Activated CD8-positive, alpha-beta memory T cell treated with anti-CD3 and anti-CD28 coated beads, Interleukin-2, amount 10 ng/mL, durations not matched to agents 7 days and 5 days (primary cell): ENCODE results near the gene MAPK11. TPM values are rescaled to one million over a fixed set of nuclear protein-coding genes. Genes with fewer than 3 reads are reported as not detected.

ENCODE experiments used
- ATAC-seq: fragments of 150-1000 bp; cut with Tn5 transposase; one replicate; pipeline ENCODE4 v1.10.0; 2021; ENCODE audit warnings: moderate library complexity
- CTCF ChIA-PET: fragments of 350-600 bp; sonication (Branson Sonifier 250); formaldehyde crosslinking; loops from one replicate; lab custom pipeline; 2021; ENCODE audit warnings: antibody characterized with exemption; lab: Charles Lee
- DNase-seq: peaks from one replicate; pipeline ENCODE4 v3.0.0-alpha.2; 2020
- H3K27ac Mint-ChIP-seq: one replicate; pipeline ENCODE4 v1.8.0; 2021; ENCODE audit warnings: mild to moderate bottlenecking, mixed read lengths
- H3K27me3 Mint-ChIP-seq: one replicate; pipeline ENCODE4 v1.8.0; 2021; ENCODE audit warnings: mixed read lengths
- H3K36me3 Mint-ChIP-seq: one replicate; pipeline ENCODE4 v1.8.0; 2021; ENCODE audit warnings: mild to moderate bottlenecking, mixed read lengths
- H3K4me1 Mint-ChIP-seq: one replicate; pipeline ENCODE4 v1.8.0; 2021; ENCODE audit warnings: mixed read lengths
- H3K4me3 Mint-ChIP-seq: one replicate; pipeline ENCODE4 v1.8.0; 2021; ENCODE audit warnings: mild to moderate bottlenecking, moderate library complexity, mixed read lengths
- H3K9me3 Mint-ChIP-seq: one replicate; pipeline ENCODE4 v1.8.0; 2022; ENCODE audit warnings: low read depth, mixed read lengths
- total RNA-seq, 2 experiments: library from RNA; stranded (reverse); gene quantifications; one replicate each; pipeline ENCODE4 v1.2.3, GENCODE V29; 2021

Gene MAPK11
- total RNA-seq, 2 experiments from 2014 or later: 16.5 to 18.5 TPM

- Mint-ChIP-seq H3K27me3 (no peaks in the 10 kb centered on the region), H3K4me1 (peaks cover 18% of the 10 kb centered on the region)
Observed at GRCh38 chr22:50313021-50313420, 42.8 kb upstream of the MAPK11 start.

GRCh38 chr22:50312371-50312770 is 42.2 kb upstream of the MAPK11 start:
- no peak overlapping the region for H3K27ac Mint-ChIP-seq
- no peaks in the 10 kb centered on the region for H3K9me3 Mint-ChIP-seq
- no peaks in the 10 kb centered on the region for H3K27me3 Mint-ChIP-seq
- peaks cover 18% of the 10 kb centered on the region for H3K4me1 Mint-ChIP-seq
- H3K4me3 Mint-ChIP-seq: no peak overlapping the region
- DNase-seq (no peak), ATAC-seq (no peak)
- no peaks in the 10 kb centered on the region for H3K36me3 Mint-ChIP-seq
- CTCF ChIA-PET: no interaction called here

More at GRCh38 chr22:50313021-50313420, 42.8 kb upstream of the MAPK11 start:
- ATAC-seq: no peak
- Mint-ChIP-seq H3K9me3 (no peaks in the 10 kb centered on the region), H3K27ac (no peak overlapping the region), H3K36me3 (no peaks in the 10 kb centered on the region), H3K4me3 (no peak overlapping the region)
- CTCF ChIA-PET: interaction anchor here (1.5 to 2.0 kb wide), 3 partner anchors 9 to 45 kb away, joined by 3 to 13 read pairs (median 6); no protein-coding TSS in a partner anchor
- DNase-seq: no peak

- no peak for DNase-seq
Observed at GRCh38 chr22:50311606-50312351, 41.6 kb upstream of the MAPK11 start.

GRCh38 chr22:50310949-50311444 is 40.8 kb upstream of the MAPK11 start:
- no peaks in the 10 kb centered on the region for H3K36me3 Mint-ChIP-seq
- CTCF ChIA-PET: no interaction called here
- no peaks in the 10 kb centered on the region for H3K9me3 Mint-ChIP-seq
- H3K27me3 Mint-ChIP-seq: peaks cover 4% of the 10 kb centered on the region
- no peak for ATAC-seq
- H3K4me3 Mint-ChIP-seq: no peak overlapping the region
- H3K4me1 Mint-ChIP-seq: peaks cover 22% of the 10 kb centered on the region
- DNase-seq: no peak
- H3K27ac Mint-ChIP-seq: no peak overlapping the region

More at GRCh38 chr22:50311606-50312351, 41.6 kb upstream of the MAPK11 start:
- Mint-ChIP-seq H3K27ac (no peak overlapping the region), H3K27me3 (no peaks in the 10 kb centered on the region), H3K36me3 (no peaks in the 10 kb centered on the region), H3K9me3 (no peaks in the 10 kb centered on the region), H3K4me3 (no peak overlapping the region), H3K4me1 (peaks cover 18% of the 10 kb centered on the region)
- ATAC-seq: no peak
- CTCF ChIA-PET: no interaction called here

- no peaks in the 10 kb centered on the region for H3K9me3 Mint-ChIP-seq
- no peak overlapping the region for H3K4me3 Mint-ChIP-seq
Observed at GRCh38 chr22:50310031-50310722, 40.0 kb upstream of the MAPK11 start.

GRCh38 chr22:50309601-50309991 is 39.4 kb upstream of the MAPK11 start:
- Mint-ChIP-seq H3K4me3 (no peak overlapping the region), H3K27me3 (peaks cover 6% of the 10 kb centered on the region), H3K9me3 (no peaks in the 10 kb centered on the region), H3K4me1 (peaks cover 18% of the 10 kb centered on the region), H3K27ac (no peak overlapping the region), H3K36me3 (no peaks in the 10 kb centered on the region)
- CTCF ChIA-PET: interaction anchor here (0.9 to 1.5 kb wide), 2 partner anchors 11 to 34 kb away, joined by 3 to 4 read pairs; no protein-coding TSS in a partner anchor
- ATAC-seq (no peak), DNase-seq (no peak)

More at GRCh38 chr22:50310031-50310722, 40.0 kb upstream of the MAPK11 start:
- no peak overlapping the region for H3K27ac Mint-ChIP-seq
- CTCF ChIA-PET: interaction anchor here (1.5 kb wide), 1 partner anchor 11 kb away, joined by 4 read pairs; no protein-coding TSS in a partner anchor
- ATAC-seq: no peak
- H3K27me3 Mint-ChIP-seq: peaks cover 6% of the 10 kb centered on the region
- no peak for DNase-seq
- peaks cover 22% of the 10 kb centered on the region for H3K4me1 Mint-ChIP-seq
- H3K36me3 Mint-ChIP-seq: no peaks in the 10 kb centered on the region

GRCh38 chr22:50308986-50309600 is 38.9 kb upstream of the MAPK11 start:
- DNase-seq (no peak), ATAC-seq (no peak)
- H3K27ac Mint-ChIP-seq: no peak overlapping the region
- no peak overlapping the region for H3K4me3 Mint-ChIP-seq
- H3K27me3 Mint-ChIP-seq: peaks cover 6% of the 10 kb centered on the region
- CTCF ChIA-PET: interaction anchor here (0.9 to 1.5 kb wide), 2 partner anchors 12 to 34 kb away, joined by 3 to 4 read pairs; no protein-coding TSS in a partner anchor
- no peaks in the 10 kb centered on the region for H3K9me3 Mint-ChIP-seq
- H3K36me3 Mint-ChIP-seq: no peaks in the 10 kb centered on the region
- peaks cover 17% of the 10 kb centered on the region for H3K4me1 Mint-ChIP-seq

- Mint-ChIP-seq H3K4me3 (no peak overlapping the region), H3K27me3 (peaks cover 6% of the 10 kb centered on the region)
Observed at GRCh38 chr22:50308597-50308935, 38.4 kb upstream of the MAPK11 start.

GRCh38 chr22:50307890-50308596 is 37.9 kb upstream of the MAPK11 start:
- no peaks in the 10 kb centered on the region for H3K36me3 Mint-ChIP-seq
- H3K27ac Mint-ChIP-seq: no peak overlapping the region
- ATAC-seq: no peak
- no peak overlapping the region for H3K4me3 Mint-ChIP-seq
- DNase-seq: no peak
- no peaks in the 10 kb centered on the region for H3K9me3 Mint-ChIP-seq
- CTCF ChIA-PET: interaction anchor here (1.3 kb wide), 1 partner anchor 31 kb away, joined by 5 read pairs; no protein-coding TSS in a partner anchor
- peaks cover 6% of the 10 kb centered on the region for H3K27me3 Mint-ChIP-seq
- peaks cover 16% of the 10 kb centered on the region for H3K4me1 Mint-ChIP-seq

More at GRCh38 chr22:50308597-50308935, 38.4 kb upstream of the MAPK11 start:
- no peaks in the 10 kb centered on the region for H3K9me3 Mint-ChIP-seq
- no peak for ATAC-seq
- DNase-seq: no peak
- no peaks in the 10 kb centered on the region for H3K36me3 Mint-ChIP-seq
- CTCF ChIA-PET: interaction anchor here (0.9 kb wide), 1 partner anchor 33 kb away, joined by 3 read pairs; no protein-coding TSS in a partner anchor
- peaks cover 16% of the 10 kb centered on the region for H3K4me1 Mint-ChIP-seq
- H3K27ac Mint-ChIP-seq: no peak overlapping the region

GRCh38 chr22:50306753-50307749 is 36.9 kb upstream of the MAPK11 start, which contains the start of gene PLXNB2:
TSS of gene PLXNB2 (minus strand) at chr22:50307646. CDS start at chr22:50290584, 17,062 bp downstream.
- Mint-ChIP-seq H3K4me3 (peak within 1 kb of the TSS; percentile 64), H3K36me3 (no peaks in the 10 kb centered on the region), H3K27me3 (peaks cover 6% of the 10 kb centered on the region), H3K4me1 (peaks cover 16% of the 10 kb centered on the region), H3K27ac (no peak within 1 kb of the TSS), H3K9me3 (no peaks in the 10 kb centered on the region)
- CTCF ChIA-PET: interaction anchor here (0.6 to 1.5 kb wide), 9 partner anchors 13 to 76 kb away, joined by 3 to 7 read pairs (median 5); no protein-coding TSS in a partner anchor
- DNase-seq (peak; percentile 55), ATAC-seq (peak; percentile 69)

- Mint-ChIP-seq H3K4me3 (peak overlapping the region; percentile 64), H3K9me3 (no peaks in the 10 kb centered on the region), H3K27me3 (peaks cover 6% of the 10 kb centered on the region), H3K27ac (no peak overlapping the region), H3K4me1 (peaks cover 16% of the 10 kb centered on the region), H3K36me3 (no peaks in the 10 kb centered on the region)
- ATAC-seq (no peak), DNase-seq (no peak)
- CTCF ChIA-PET: interaction anchor here (0.6 to 1.6 kb wide), 9 partner anchors 12 to 75 kb away, joined by 3 to 6 read pairs (median 4); no protein-coding TSS in a partner anchor
Observed at GRCh38 chr22:50305923-50306566, 35.9 kb upstream of the MAPK11 start.
